Activated CD4-positive, alpha-beta T cell treated with anti-CD3 and anti-CD28 coated beads for 4 hours (primary cell): ENCODE measurements around the gene PRKCE.
"Not testable (repeated sequence)": the region's sequence is repeated elsewhere in the genome, so short reads cannot be mapped to it uniquely, and the experiment has no call there.

ENCODE experiments used
- DNase-seq, 2 donors: peaks; one replicate each; pipeline ENCODE4 v3.0.0-alpha.2; 2020

PRKCE gene

DNA sequence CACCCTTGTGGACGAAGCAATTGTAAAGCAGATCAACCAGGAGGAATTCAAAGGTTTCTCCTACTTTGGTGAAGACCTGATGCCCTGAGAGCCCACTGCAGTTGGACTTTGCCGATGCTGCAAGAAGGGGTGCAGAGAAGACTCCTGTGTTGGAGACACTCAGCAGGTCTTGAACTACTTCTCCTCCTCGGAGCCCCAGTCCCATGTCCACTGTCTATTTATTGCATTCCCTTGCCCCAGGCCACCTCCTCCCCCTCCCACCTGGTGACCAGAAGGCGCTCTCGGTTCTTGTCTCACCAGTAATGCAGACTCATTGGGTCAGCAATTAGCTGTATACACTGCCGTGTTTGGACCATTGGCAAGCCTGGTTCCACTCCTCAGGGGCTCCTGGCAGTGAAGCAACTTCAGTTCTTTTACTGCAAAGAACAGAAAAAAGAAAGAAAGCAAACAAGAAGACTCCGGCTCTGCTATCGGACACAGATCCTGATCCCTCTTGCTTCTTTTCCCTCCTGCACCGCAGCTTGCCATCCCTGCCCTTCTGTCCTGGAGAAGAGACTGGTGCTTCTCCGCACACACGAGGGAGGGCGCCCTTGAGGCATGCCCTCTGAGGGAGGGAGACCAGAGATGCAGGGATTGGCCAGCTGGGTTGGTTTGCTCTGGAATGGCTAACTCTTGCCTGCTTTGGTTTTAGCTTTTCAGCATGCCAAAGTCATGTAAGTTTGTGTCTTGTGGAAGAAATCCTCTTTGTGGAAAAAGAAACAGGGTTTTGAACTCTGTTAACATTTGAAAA lies 533.5 kb downstream of the PRKCE start:
- no peak for DNase-seq

DNA sequence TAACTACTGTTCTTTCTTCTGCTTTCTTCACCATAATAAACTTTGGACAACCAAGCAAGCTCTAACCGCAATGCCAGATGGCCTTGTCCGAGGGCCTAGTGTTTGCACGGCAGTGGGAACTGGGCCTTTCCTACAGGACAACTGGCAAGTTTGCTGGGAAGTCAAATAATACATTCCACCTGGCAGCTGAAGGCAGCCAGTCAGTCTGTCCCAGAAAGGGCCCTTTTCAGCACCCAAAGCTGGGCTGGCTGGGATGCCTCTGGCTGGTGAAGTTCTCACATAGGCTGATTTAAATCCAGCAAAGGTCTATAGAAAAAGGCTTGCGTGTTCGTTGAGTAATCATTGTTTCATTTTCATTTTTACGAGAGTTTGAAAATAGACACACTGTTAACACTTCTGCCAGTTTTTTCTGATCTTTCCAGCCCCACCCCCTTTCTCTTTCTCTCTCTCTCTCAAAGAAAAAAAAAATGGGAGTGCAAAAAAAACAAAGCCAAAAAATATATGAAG lies 535.7 kb downstream of the PRKCE start:
- no peak for DNase-seq

DNA sequence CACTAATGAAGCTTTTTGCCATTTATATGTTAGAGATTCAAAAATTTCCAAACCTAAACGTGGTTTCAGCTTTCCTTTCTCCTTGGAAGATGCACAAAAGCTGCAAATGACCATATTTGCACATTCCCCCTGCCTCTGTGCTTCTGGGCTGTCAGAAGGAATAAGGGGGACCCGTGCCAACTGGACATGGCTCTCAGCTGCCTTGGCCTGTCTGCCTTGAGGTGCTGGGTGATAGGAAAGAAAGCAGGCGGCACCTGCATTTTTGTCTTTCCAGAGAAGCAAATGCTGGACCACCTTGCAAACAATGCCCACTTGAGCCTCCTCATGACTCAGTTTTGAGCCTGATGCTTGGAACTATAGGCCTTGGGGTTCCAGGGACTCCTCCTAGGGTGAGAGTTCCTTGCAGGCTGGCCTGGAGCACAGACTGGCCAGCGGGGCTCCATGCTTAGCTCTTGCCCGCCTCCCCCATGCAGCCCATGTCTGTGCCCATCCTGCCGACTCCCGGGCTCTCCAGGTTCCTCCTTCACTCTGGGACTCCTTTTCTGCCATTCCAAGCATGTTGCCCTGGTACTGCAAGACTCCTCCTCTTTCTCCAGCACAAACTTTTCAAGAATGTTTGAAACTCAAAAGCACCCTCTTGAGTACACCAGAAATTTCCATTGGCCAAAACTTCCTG lies 536.7 kb downstream of the PRKCE start:
- DNase-seq = no peak

DNA sequence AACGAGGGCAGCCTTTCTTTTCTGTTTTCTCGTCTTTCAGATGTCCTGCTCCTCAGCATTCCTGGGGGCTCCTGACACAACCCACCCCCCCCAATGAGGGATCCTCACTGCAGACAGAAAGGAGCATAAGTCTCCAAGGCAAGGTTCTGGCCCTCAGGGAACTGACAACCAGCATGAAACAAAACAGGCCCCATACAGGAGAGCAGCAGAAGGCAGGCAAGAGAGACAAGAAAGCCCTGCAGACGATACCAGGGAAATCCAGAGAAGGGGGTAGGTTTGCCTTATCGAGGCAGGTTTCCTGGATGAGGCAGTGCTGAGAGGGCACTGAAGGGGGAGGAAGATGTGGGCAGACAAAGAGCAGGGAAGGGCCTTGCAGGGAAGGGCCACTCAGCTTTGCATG lies 541.9 kb downstream of the PRKCE start:
- no peak for DNase-seq

DNA sequence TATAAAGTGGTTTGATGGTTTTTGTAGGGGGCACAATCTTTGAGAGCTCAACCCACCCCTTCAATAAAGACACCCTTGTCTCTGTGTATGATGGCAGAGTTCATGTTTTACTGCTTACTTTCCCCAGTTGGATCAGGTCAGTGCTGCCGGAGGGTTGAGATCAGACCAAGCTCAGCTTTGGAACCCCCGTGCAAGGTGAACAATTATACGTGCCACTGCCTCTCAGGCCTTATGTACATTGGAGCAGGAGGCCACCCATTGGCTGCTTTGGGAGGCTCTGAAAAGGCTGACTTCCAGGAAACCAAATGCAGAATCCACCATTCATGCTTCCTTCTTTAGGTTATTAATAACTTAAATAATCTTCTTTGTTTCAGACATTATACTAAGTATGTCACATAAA lies 542.4 kb downstream of the PRKCE start:
- no peak for DNase-seq

DNA sequence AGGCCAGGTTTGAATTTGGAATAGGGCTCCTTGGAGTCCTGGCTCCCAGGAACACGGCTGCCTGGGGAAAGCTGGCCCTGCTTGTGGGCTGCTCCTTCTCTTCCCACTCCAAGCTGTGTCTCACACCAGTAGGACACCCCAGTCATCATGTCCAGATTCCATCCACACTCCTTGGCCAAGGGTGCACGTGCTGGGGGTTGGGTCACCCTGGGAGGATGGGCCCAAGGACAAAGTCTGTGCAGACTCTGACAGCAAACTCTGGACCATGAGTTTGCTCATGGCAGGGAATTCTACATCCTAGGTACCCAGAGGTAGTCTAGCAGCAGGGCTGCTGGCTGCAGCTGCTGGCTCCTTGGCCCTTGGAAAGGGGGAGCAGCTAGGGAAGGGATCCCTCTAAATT lies 543.4 kb downstream of the PRKCE start:
- DNase-seq = no peak

DNA sequence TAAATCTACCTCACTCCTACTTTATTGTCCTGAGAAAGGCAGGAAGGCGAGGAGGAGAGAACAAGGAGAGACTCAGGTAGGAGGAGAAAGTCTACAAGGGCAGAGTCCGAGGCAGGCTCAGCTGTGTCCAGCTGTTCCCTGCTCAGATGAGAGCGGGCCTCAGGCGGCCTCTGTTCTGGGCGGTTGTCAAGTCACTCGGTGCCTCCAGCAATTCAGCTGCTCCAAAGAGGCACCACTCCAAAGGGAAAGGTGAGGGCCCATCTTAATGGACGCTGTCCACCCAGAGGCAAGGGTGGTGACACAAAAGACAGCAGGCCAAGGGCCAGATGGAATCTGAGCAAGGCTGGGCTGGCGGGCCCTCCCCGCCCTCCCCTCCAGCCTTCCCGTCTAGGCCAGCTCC lies 544.3 kb downstream of the PRKCE start:
- no peak for DNase-seq

DNA sequence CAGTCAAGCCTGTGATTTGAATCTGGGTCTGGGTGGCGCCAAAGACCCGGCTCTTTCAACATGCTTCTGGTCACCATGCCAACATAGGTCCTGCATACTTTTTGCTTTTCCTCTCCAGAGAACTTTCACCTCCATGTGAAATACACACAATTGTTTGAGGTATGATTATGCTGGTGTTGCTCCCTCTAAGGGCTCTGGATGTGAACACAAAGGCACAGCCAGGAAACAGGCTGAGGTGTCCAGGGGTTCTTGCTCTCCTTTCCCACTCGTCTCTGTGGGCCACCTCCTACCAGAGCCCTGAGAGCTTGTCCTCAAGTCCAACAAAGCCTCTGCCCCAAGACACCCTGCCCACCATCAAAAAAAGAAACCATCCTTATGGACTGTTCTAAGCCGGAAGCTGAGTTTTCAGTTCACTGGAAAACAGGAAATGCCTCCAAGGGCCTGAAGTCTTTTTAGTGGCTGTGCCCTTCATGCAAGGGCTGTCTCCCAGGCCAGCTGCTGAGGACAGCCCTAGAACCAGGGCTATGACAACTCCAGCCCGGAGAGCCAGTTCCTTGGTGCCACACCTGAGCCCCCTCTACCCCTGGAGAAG lies 545.5 kb downstream of the PRKCE start:
- DNase-seq = no peak

DNA sequence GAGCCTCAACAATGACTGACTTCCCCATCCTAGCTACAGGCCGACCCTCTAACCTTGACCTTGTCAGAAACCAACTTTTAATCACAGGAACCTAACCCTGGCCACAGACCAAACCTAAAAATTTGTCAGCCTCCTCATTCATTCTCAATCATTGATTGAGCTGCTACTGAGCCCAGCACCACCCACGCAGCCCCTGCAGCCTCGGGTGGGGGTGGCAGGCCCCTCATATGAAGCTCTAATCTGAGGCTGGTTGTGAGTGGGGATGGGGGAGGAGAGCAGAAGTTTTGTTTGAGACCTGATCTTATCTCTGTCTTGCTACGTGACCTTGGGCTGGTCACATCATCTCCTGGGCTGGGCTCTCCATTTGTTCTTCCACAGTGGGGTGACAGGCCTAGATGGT lies 546.2 kb downstream of the PRKCE start:
- no peak for DNase-seq

DNA sequence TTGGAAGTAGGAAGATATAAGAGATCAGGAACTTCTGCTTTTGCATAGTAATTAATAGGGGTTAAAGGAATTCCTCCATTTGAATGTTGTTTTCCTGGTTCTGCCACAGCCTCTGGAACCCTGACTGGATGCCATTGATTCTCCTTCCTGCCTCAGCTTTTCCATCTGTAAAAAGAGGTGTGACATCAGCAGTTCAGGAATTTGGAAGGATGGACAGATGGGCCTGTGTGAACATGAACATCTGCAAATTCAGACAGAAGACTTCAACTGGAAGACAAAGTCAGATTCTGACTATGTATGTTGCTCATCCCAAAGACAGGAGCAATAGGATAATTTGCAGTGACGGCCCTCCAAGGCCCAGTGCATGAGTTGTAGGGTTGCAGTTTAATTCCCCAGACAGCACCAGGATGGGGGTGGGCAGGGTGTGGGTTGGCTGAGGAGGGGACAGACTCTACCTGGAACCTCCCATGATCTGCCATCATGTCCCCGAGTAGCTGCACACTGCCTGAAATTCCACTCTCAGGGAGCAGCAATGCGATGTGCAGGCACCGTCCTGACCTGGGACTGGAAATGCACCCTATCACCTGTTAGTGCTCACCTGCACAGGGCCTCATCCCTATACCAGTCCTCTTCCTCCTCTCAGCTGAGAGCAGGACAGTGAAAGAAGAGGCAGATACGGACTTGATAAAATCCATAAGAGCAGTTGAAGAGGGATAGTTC lies 546.8 kb downstream of the PRKCE start:
- DNase-seq = no peak

DNA sequence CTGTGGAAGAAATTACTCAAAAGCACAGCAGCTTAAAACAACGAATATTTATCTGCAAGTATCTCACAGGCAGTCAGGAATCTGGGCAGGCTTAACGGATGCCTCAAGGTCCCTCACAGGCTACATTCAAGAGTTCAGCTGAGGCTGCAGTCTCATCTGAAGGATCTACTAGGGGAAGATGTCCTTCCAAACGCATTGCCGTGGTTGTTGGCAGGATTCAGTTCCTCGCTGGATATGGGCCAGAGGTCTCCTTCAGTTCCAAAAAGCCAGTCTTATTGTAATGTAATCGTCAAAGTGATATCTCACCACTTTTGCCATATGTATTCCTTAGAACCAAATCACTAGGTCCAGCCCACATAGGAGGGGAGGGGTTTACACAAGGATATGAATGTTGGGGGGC lies 547.5 kb downstream of the PRKCE start:
- no peak for DNase-seq

DNA sequence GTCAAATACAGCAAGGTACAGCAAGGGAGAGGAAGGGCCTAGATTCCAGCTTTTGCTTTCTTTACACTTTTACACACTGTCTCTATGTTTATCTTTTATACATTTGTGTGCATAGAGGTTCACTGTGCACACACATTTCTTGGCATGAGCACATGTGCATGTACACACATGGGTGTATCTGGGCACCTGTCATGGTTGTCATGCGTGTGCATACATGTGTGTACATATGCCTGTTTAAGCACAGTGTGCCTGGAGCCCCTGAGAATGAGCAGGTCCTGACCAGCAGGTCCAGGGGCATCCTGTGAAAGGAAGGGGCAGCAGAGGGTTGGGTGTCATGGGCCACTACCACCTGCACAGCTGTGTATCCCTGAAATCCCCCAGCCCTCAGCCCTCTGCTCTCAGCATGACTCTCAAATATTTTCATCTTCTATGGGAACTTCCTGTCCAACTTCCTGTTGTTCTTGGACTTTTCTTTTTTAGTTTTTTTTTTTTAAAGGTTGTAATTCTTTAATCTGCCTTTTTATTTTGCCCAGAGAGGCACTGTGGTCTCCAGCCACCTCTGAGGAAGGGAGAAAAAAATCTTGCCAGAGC lies 548.7 kb downstream of the PRKCE start:
- DNase-seq = no peak

DNA sequence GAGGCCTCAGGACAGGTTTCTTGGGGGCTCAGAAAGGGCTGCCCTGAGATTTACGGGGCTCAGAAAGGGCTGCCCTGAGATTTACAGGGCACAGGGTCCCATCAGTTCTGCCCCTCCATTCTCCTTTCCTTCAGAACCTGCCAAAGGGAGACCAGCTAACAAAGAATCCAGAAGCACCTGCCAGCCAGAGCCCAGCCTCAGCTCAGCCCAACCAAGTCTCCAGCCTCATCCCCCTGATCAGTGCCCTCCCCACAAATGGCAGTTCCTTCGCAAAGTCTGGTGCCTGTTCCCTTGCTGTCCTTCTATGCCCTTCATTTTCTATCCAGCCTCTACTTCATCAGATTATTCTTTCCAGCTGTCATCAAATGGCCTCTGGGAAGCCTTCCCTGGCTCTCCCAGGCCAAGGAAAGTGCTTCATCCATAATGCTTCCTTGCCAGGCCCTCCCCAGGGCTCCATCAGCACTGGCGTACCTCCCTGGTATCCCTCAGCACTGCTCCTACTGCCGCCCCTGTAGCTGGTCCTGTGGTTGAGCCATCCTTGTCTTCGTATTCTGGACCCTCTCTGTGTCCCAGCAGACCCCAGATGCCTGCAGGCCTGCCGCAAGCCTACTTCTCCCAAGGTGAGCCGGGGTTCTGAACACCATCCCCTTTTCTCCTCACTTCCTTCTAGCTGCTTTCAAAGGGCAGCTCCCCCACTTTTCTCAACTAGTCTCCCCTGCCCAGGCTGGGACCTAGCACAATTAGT lies 549.6 kb downstream of the PRKCE start:
- DNase-seq = no peak

DNA sequence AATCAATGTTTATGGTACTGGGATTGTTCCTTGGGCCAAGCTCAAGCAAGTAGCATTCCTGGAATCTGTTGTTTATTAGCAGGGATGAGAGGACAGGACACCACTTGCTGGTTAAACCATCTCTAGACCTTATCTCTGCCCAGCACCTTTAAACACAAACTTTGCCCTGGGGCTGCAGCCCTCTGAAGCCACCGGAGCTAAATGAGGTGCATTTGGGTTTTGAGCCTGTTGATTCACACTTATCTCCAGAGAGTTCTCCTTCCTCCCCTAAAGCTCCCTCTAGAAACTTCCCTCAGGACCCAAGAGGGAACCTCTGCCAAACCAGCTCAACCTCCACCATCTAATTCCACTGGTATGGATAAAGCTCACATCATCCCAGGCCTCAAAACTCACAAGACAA lies 551.0 kb downstream of the PRKCE start:
- DNase-seq = no peak

DNA sequence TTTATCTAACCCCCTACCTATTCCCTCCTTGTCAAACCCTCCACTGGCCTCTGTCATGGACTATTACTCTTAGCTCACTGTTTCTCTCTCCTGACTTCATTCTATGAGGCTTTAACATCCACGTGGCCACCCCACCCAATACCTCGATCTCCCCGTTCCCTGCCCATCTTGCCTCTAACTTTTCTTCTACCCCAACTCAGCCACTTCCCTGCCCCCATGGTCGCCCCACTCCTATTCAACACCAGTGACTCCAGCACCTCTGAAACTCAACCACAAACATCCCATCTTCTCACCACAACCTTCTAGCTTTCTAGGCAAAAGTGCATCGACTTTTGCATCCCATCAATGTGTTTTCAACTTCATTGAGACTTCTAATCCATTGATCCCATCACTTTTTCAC lies 551.5 kb downstream of the PRKCE start:
- DNase-seq = no peak

DNA sequence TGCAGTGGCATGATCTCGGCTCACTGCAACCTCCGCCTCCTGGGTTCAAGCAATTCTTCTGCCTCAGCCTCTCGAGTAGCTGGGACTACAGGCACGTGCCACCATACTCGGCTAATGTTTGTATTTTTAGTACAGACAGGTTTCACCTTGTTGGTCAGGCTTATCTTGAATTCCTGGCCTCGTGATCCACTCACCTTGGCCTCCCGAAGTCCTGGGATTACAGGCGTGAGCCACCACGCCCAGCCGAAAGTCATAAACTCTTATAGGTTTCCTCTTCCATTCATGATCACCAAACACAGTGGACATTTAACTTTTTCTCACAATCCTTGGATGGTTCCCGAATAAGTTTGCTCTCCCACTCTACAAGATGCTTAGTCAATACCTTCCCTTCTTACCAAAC lies 552.2 kb downstream of the PRKCE start:
- DNase-seq = not testable (repeated sequence)

DNA sequence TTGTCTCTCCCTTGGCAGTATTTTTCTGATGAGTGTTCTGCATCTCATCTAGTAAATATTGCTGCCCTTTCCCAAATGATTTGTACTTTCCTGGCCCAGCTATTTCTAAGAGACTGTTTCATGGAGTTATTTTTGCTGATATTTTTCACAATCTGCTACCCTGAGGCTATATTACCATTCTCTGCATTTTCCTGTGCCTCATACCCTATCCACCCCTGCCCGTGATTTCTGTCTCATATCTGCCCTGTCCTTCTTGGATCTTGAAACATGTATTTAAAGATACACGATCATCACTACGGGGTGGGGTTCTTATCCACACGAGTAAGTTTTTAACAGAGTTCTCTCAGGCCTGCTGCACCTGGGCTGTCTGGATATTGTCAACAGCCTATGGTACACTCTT lies 556.1 kb downstream of the PRKCE start:
- DNase-seq = no peak

DNA sequence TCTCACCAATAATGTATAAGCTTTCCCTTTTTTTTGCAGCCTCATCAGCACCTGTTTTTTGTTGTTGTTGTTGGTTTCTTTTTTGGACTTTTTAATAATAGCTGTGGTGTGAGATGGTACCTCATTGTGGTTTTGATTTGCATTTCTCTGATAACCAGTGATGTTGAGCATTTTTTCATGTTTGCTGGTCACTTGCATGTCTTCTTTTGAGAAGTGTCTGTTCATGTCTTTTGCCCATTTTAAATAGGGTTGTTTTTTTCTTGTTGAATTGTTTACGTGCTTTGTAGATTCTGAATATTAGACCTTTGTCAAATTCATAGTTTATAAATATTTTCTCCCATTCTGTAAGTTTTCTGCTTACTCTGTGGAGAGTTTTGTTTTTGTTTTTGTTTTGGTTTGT lies 557.3 kb downstream of the PRKCE start:
- no peak for DNase-seq

DNA sequence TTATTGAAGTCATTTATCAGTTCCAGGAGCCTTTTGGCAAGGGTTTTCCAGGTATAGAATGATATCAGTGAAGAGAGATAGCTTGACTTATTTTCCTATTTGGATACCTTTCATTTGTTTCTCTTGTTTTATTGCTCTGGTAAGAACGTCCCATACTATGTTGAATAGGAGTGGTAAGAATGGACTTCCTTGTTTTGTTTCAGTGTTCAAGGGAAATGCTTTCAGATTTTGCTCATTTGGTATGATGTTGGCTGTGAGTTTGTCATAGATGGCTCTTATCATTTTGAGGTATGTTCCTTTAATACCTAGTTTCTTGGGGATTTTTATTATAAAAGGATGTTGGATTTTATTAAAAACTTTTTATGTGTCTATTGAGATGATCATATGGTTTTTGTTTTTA lies 558.6 kb downstream of the PRKCE start:
- DNase-seq = no peak

DNA sequence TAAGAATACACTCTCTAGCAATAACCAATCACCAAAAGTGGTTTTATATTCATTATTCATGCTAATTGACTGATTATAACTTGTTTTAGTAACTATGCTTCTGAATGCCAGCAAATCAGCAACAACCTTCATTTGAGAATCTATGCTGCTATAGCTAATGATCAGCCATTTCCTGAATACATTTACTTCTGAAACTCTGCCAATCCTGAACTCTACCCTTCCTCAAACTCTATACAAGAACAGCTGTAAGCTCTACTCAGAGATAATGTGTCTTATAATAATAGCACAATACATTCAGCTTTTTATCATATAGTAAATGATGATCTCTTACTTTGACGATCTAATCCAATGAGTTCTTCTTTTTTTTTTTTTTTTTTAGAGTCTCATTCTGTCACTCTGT lies 560.0 kb downstream of the PRKCE start:
- DNase-seq = no peak

DNA sequence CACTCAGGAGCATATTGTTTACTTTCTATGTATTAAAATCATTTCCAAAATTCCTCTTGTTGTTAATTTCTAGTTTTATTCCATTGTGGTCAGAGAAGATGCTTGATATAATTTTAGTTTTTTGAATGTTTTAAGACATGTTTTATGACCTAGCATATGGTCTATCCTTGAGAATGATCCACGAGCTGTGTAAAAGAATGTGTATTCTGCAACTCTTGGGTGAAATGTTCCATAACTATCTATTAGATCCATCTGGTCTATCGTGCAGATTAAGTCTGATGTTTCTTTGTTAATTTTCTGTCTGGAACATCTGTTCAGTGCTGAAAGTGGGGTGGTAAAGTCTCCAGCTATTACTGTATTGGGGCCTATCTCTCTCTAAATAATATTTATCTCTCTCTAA lies 562.4 kb downstream of the PRKCE start:
- DNase-seq = no peak

DNA sequence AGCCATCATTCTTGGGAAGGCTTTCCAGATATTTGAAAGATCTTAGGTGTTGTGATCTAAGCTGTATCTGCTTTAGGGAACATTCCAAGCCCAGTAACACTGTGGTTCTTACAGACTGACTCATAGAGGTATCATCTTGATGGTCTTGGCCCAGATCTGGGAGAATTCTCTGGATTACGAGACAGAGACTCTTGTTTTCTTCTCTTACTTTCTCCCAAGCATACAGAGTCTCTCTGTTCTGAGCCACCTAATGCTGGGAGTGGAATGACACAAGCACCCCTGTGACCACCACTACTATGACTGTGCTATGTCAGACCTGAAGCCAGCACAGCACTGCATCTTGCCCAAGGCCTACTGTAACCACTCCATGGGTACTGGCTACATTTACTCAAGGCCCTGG lies 564.7 kb downstream of the PRKCE start:
- DNase-seq = no peak
